ENCODE measurements around the gene HHATL. TPM values are rescaled to one million over a fixed set of nuclear protein-coding genes. Genes with fewer than 3 reads are reported as not detected.

The HHATL gene
- total and polyA plus RNA-seq, 2 donors (not counting 1 experiment from before 2014, with no cell fraction given) = not detected

GRCh38 chr3:42658771-42659390 is 43.7 kb downstream of the HHATL start:
- Histone ChIP-seq H3K4me3 (replicated peaks in 1 of 4; ENCODE audit: control extremely low read depth in 1 of 4, insufficient read depth in 1 of 4, low read depth in 3 of 4, low read length in 4 of 4) (no peak overlapping the region), H3K27me3 (ENCODE audit: control insufficient read depth, insufficient read depth, low read length) (no peaks in the 10 kb centered on the region), H4K20me1 (ENCODE audit: control insufficient read depth, extremely low read depth, insufficient read depth, low read length) (no peaks in the 10 kb centered on the region), H2AFZ (ENCODE audit: low read length) (no peak overlapping the region), H3K9ac (ENCODE audit: insufficient read depth, low read length) (no peak overlapping the region), H3K4me2 (ENCODE audit: extremely low read depth, insufficient read depth, low read length) (no peak overlapping the region), H3K79me2 (ENCODE audit: control insufficient read depth, insufficient read depth, low read length) (peaks cover 18% of the 10 kb centered on the region), H3K36me3 (ENCODE audit: control insufficient read depth, insufficient read depth, low read length) (peaks cover 17% of the 10 kb centered on the region), H3K27ac (ENCODE audit: insufficient read depth, low read length) (no peak overlapping the region), H3K4me1 (ENCODE audit: control insufficient read depth, extremely low read depth, insufficient read depth, low read length) (peaks cover 15% of the 10 kb centered on the region), H3K9me3 (ENCODE audit: control insufficient read depth, insufficient read depth, low read depth, low read length) (no peaks in the 10 kb centered on the region)
- no peak for TF ChIP-seq EZH2 (IDR thresholded peaks at IDR 0.05; ENCODE audit: low read length, missing control alignments)
- TF ChIP-seq, protein P1, sequence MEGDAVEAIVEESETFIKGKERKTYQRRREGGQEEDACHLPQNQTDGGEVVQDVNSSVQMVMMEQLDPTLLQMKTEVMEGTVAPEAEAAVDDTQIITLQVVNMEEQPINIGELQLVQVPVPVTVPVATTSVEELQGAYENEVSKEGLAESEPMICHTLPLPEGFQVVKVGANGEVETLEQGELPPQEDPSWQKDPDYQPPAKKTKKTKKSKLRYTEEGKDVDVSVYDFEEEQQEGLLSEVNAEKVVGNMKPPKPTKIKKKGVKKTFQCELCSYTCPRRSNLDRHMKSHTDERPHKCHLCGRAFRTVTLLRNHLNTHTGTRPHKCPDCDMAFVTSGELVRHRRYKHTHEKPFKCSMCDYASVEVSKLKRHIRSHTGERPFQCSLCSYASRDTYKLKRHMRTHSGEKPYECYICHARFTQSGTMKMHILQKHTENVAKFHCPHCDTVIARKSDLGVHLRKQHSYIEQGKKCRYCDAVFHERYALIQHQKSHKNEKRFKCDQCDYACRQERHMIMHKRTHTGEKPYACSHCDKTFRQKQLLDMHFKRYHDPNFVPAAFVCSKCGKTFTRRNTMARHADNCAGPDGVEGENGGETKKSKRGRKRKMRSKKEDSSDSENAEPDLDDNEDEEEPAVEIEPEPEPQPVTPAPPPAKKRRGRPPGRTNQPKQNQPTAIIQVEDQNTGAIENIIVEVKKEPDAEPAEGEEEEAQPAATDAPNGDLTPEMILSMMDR (conservative IDR thresholded peaks at IDR 0.05 in 1 of 2, IDR thresholded peaks at IDR 0.05 in 1 of 2; ENCODE audit: low read depth in 1 of 2, low read length in 2 of 2) = no peak
- no peak for DNase-seq (ENCODE audit: low read depth in 2 of 2)

DNA sequence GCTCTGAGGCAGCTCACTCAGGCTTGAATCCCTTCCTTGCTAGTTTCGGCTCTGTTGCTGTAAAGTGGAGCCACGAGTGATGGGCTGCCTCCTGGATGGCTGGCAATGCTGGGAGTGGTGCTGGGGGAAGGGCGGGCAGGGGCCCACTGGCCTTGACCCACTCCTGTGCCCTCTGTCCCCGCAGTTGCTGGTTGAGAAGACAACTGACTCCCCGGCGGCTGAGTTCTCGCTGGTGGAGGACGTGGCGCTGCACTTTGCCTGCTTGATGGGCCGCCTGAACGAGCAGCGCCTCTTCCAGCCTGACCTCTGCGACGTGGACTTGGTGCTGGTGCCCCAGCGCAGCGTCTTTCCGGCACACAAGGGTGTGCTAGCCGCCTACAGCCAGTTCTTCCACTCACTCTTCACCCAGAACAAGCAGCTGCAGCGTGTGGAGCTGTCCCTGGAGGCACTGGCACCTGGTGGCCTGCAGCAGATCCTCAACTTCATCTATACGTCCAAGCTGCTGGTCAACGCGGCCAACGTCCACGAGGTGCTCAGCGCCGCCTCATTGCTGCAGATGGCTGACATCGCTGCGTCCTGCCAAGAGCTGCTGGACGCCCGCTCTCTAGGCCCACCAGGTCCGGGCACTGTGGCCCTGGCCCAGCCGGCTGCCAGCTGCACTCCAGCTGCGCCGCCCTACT is 44.4 kb downstream of the HHATL start:
- H3K4me3 ChIP-seq (replicated peaks in 1 of 4; ENCODE audit: control extremely low read depth in 1 of 4, insufficient read depth in 1 of 4, low read depth in 3 of 4, low read length in 4 of 4) = no peak overlapping the region
- H2AFZ ChIP-seq (ENCODE audit: low read length) = no peak overlapping the region
- TF ChIP-seq EZH2 (IDR thresholded peaks at IDR 0.05; ENCODE audit: low read length, missing control alignments) = no peak
- TF ChIP-seq, protein P1 (conservative IDR thresholded peaks at IDR 0.05 in 1 of 2, IDR thresholded peaks at IDR 0.05 in 1 of 2; ENCODE audit: low read depth in 1 of 2, low read length in 2 of 2) = no peak
- H3K4me2 ChIP-seq (ENCODE audit: extremely low read depth, insufficient read depth, low read length) = no peak overlapping the region
- peaks cover 17% of the 10 kb centered on the region for H3K4me1 ChIP-seq (ENCODE audit: control insufficient read depth, extremely low read depth, insufficient read depth, low read length)
- no peaks in the 10 kb centered on the region for H3K9me3 ChIP-seq (ENCODE audit: control insufficient read depth, insufficient read depth, low read depth, low read length)
- H3K27ac ChIP-seq (ENCODE audit: insufficient read depth, low read length) = no peak overlapping the region
- no peaks in the 10 kb centered on the region for H3K27me3 ChIP-seq (ENCODE audit: control insufficient read depth, insufficient read depth, low read length)
- H4K20me1 ChIP-seq (ENCODE audit: control insufficient read depth, extremely low read depth, insufficient read depth, low read length) = no peaks in the 10 kb centered on the region
- peaks cover 17% of the 10 kb centered on the region for H3K36me3 ChIP-seq (ENCODE audit: control insufficient read depth, insufficient read depth, low read length)
- peaks cover 25% of the 10 kb centered on the region for H3K79me2 ChIP-seq (ENCODE audit: control insufficient read depth, insufficient read depth, low read length)
- no peak for DNase-seq (ENCODE audit: low read depth in 2 of 2)
- H3K9ac ChIP-seq (ENCODE audit: insufficient read depth, low read length) = no peak overlapping the region

DNA sequence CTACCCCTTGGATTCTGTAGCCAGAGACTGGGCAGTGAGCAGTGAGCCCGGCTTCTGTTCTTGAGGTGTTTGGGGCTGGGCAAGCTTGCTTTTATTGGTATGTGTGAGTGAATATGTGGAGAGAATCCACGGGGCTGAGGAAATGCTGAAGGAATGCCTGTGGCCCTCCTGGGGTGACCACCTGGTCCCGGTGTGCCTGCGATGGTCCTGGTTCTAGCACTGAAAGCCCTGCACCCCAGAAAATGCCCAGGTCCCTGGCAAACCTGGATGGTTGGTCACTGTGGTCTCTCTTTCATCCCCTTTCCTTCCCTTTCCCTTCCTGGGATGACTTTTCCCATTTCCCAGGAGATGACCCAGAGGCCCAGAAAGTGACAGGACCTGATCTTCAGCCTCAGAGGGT is 44.9 kb downstream of the HHATL start:
- no peak overlapping the region for H3K4me2 ChIP-seq (ENCODE audit: extremely low read depth, insufficient read depth, low read length)
- no peak overlapping the region for H3K9ac ChIP-seq (ENCODE audit: insufficient read depth, low read length)
- H3K4me1 ChIP-seq (ENCODE audit: control insufficient read depth, extremely low read depth, insufficient read depth, low read length) = peaks cover 21% of the 10 kb centered on the region
- H3K79me2 ChIP-seq (ENCODE audit: control insufficient read depth, insufficient read depth, low read length) = peaks cover 28% of the 10 kb centered on the region
- peaks cover 17% of the 10 kb centered on the region for H3K36me3 ChIP-seq (ENCODE audit: control insufficient read depth, insufficient read depth, low read length)
- no peaks in the 10 kb centered on the region for H3K27me3 ChIP-seq (ENCODE audit: control insufficient read depth, insufficient read depth, low read length)
- no peak for TF ChIP-seq EZH2 (IDR thresholded peaks at IDR 0.05; ENCODE audit: low read length, missing control alignments)
- TF ChIP-seq, protein P1 (conservative IDR thresholded peaks at IDR 0.05 in 1 of 2, IDR thresholded peaks at IDR 0.05 in 1 of 2; ENCODE audit: low read depth in 1 of 2, low read length in 2 of 2) = no peak
- H4K20me1 ChIP-seq (ENCODE audit: control insufficient read depth, extremely low read depth, insufficient read depth, low read length) = no peaks in the 10 kb centered on the region
- DNase-seq (ENCODE audit: low read depth in 2 of 2) = no peak
- no peak overlapping the region for H3K4me3 ChIP-seq (replicated peaks in 1 of 4; ENCODE audit: control extremely low read depth in 1 of 4, insufficient read depth in 1 of 4, low read depth in 3 of 4, low read length in 4 of 4)
- H3K27ac ChIP-seq (ENCODE audit: insufficient read depth, low read length) = no peak overlapping the region
- H3K9me3 ChIP-seq (ENCODE audit: control insufficient read depth, insufficient read depth, low read depth, low read length) = no peaks in the 10 kb centered on the region
- H2AFZ ChIP-seq (ENCODE audit: low read length) = no peak overlapping the region

Measured in fibroblast of lung (primary cell).